HG02588 (cell line): ENCODE data around the gene MYDGF.
"Not testable (repeated sequence)": the region's sequence is repeated elsewhere in the genome, so short reads cannot be mapped to it uniquely, and the experiment has no call there.

Experiments used
- ATAC-seq: cut with Tn5 transposase; IDR thresholded peaks from one replicate; pipeline ENCODE4 v1.9.1; 2021; ENCODE audit warnings: mild to moderate bottlenecking, moderate library complexity; ENCODE audit not compliant: unreplicated experiment

Gene MYDGF

GRCh38 chr19:4701557-4701956 is 31.4 kb upstream of the MYDGF start:
- no peak for ATAC-seq

GRCh38 chr19:4700693-4700970 is 30.5 kb upstream of the MYDGF start:
- no peak for ATAC-seq

GRCh38 chr19:4699826-4700692 is 29.9 kb upstream of the MYDGF start:
- ATAC-seq, result no peak

GRCh38 chr19:4697304-4697703 is 27.2 kb upstream of the MYDGF start:
- no peak for ATAC-seq

- no peak for ATAC-seq
These were observed 25.1 kb upstream of the MYDGF start for GRCh38 chr19:4695224-4695731.

- no peak for ATAC-seq
These were observed 24.3 kb upstream of the MYDGF start for GRCh38 chr19:4694211-4694987.

- no peak for ATAC-seq
These were observed 23.5 kb upstream of the MYDGF start for GRCh38 chr19:4693471-4694121.

GRCh38 chr19:4693078-4693350 is 22.9 kb upstream of the MYDGF start:
- ATAC-seq, result no peak

GRCh38 chr19:4692251-4693077 is 22.3 kb upstream of the MYDGF start:
- ATAC-seq, result no peak

- no peak for ATAC-seq
These were observed 21.2 kb upstream of the MYDGF start for GRCh38 chr19:4691373-4691772.

- ATAC-seq, result no peak
These were observed 20.2 kb upstream of the MYDGF start for GRCh38 chr19:4690361-4690760.

- ATAC-seq, result no peak
These were observed 19.3 kb upstream of the MYDGF start for GRCh38 chr19:4689403-4689802.

- ATAC-seq, result no peak
These were observed 18.4 kb upstream of the MYDGF start for GRCh38 chr19:4688587-4688986.

GRCh38 chr19:4687396-4687795 is 17.3 kb upstream of the MYDGF start:
- ATAC-seq, result no peak

GRCh38 chr19:4686700-4687099 is 16.6 kb upstream of the MYDGF start:
- no peak for ATAC-seq

- no peak for ATAC-seq
These were observed 14.4 kb upstream of the MYDGF start for GRCh38 chr19:4684312-4685095.

GRCh38 chr19:4682417-4683200 is 12.5 kb upstream of the MYDGF start:
- ATAC-seq, result no peak

GRCh38 chr19:4680021-4680420 is 9.9 kb upstream of the MYDGF start:
- ATAC-seq, result not testable (repeated sequence)
